WTC11 (cell line): ENCODE results near the gene LRRC1.

Experiments
- ATF3 ChIP-seq: sonication (generic); formaldehyde crosslinking; conservative IDR thresholded peaks from 2 replicates; pipeline ENCODE4 v1.8.1; 2022; ENCODE audit warnings: mild to moderate bottlenecking, missing genetic modification reagents
- CREB1 ChIP-seq: sonication (generic); formaldehyde crosslinking; IDR thresholded peaks from 2 replicates; pipeline ENCODE4 v1.8.0; 2023; ENCODE audit warnings: mild to moderate bottlenecking, missing genetic modification reagents
- CTCF ChIP-seq: fragments of 200-600 bp; IDR thresholded peaks from 2 replicates; pipeline ENCODE4 v1.8.0; 2022; ENCODE audit warnings: antibody characterized with exemption
- FOXJ3 ChIP-seq: sonication (generic); formaldehyde crosslinking; IDR thresholded peaks from 2 replicates; pipeline ENCODE4 v1.9.0; 2021; ENCODE audit warnings: missing genetic modification reagents, mild to moderate bottlenecking, borderline replicate concordance
- HMGXB4 ChIP-seq: sonication (generic); formaldehyde crosslinking; IDR thresholded peaks from 2 replicates; pipeline ENCODE4 v1.8.1; 2023; ENCODE audit warnings: mild to moderate bottlenecking, moderate library complexity, missing genetic modification reagents
- NFATC4 ChIP-seq: fragments of 250-450 bp; sonication (Bioruptor Pico); IDR thresholded peaks from 2 replicates; pipeline ENCODE4 v1.9.0; 2021; ENCODE audit warnings: mild to moderate bottlenecking
- USF1 ChIP-seq: sonication (generic); formaldehyde crosslinking; IDR thresholded peaks from 2 replicates; pipeline ENCODE4 v1.8.0; 2022; ENCODE audit warnings: mild to moderate bottlenecking, missing genetic modification reagents
- ZNF281 ChIP-seq: sonication (generic); formaldehyde crosslinking; IDR thresholded peaks from 2 replicates; pipeline ENCODE4 v1.8.0; 2023; ENCODE audit warnings: mild to moderate bottlenecking, missing genetic modification reagents

GRCh38 chr6:53770780-53771249, 24.0 kb upstream of the LRRC1 start:
- no peak for TF ChIP-seq USF1
- TF ChIP-seq ATF3 (CRISPR knock-in tag), result no peak
- no peak for TF ChIP-seq FOXJ3 (CRISPR knock-in tag)
- TF ChIP-seq CTCF, result no peak
- TF ChIP-seq CREB1 (CRISPR knock-in tag), result no peak
- no peak for TF ChIP-seq ZNF281
- no peak for TF ChIP-seq NFATC4 (CRISPR knock-in tag)
- TF ChIP-seq HMGXB4 (CRISPR knock-in tag), result no peak
